CD4-positive, alpha-beta T cell treated with Interleukin-15 for 1 hour (primary cell): ENCODE data around the gene NRL.

Experiments used
- DNase-seq: peaks from one replicate; pipeline ENCODE4 v3.0.0-alpha.2; 2020

NRL gene

GRCh38 chr14:24114532-24115421 lies at the start of gene NRL, which contains the start of gene DCAF11:
NRL (minus strand) TSS chr14:24114949; CDS start chr14:24082848, 32,101 bp downstream.
DCAF11 (plus strand) TSS chr14:24114777; CDS start chr14:24115595, 818 bp downstream.
- peak; percentile 100 for DNase-seq

DNA sequence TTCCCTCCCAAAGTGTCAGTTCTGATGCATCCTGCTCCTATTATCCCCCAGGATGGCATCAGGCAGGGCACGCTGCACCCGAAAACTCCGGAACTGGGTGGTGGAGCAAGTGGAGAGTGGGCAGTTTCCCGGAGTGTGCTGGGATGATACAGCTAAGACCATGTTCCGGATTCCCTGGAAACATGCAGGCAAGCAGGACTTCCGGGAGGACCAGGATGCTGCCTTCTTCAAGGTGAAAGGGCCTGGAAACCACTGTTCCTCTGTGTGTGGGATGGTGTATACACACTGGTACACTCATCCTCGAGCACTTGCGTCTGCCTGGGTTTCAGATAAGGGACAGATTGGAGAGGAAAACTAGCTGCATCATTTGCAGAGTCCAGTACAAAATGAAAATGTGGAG lies 47.3 kb upstream of the NRL start:
- no peak for DNase-seq

DNA sequence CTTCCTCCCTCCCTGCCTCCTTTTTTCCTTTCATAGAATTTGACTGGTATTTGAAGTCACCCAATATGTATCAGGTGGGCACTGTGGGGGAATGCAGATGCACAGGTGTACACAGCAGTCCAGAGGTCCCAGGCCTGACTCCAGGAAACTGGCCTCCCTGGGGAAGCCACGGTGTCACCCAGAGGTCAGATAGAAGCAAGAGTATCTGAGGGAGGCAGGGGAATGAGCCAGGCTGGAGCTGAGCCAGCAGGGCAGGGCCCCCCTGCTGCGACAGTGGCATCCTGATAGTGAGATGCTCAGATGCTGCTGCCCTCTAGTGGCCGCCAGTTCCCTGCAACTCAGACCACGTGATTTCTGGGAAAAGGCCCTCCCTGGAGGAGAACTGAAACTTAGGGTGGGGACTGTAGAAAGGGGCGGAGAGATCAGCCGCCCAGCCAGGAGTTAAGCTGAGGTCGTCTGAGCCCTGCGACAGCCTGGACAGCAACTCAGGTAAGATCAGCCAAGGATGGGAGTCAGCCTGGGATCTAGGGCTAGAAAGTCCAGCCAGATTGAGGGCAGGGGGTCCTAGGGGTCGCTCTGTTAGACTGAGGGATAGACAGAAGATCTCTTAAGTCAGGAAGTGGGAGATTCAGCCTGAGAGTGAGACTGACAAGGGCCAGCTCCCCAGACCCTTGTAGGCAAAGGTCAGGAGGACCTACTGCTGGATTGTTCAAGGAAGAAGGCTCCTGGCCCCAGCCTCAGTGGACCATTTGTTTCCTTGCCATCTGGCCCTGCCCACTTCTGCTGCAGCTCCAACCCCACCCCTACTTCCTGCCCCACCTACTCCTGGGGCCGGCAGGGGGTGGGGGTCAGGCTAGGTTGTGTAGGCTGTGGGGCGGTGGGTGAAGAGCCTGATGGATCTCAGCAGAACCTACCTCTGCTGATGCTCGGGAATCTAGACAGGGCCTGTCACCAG lies 46.4 kb upstream of the NRL start, which contains the start of gene IRF9:
TSS of gene IRF9 (plus strand) at position 416 of the 955 bp plus-strand sequence. CDS start 880 bp downstream, outside the sequence.
- peak; percentile 95 for DNase-seq

GRCh38 chr14:24160499-24160849 lies 45.7 kb upstream of the NRL start:
- DNase-seq = no peak

DNA sequence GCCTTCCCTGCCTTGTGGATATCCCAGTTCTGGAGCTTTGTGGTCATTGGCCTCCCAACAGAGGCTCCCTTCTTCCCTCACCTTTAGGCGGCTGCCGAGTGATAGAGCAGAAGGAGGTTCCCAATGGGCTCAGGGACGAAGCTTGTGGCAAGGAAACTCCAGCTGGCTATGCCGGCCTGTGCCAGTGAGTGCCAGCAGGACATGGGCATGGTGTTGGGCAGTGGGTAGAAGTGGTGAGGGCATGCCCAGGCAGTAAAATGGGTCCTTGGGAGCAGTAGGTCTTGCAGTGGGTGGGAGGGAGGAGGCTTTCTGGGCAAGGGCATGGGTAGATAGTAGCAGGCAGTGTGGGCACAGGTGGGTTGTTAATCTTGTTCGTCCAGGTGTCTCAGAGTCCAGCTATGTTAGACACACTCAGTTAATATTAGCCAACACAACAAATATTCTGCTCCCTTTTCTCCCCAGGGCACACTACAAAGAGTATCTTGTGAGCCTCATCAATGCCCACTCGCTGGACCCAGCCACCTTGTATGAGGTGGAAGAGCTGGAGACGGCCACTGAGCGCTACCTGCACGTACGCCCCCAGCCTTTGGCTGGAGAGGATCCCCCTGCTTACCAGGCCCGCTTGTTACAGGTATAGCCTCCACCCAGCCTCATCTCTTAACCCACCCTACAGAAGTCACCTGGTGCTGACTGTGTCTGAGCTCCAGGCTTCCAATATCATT lies 45.2 kb upstream of the NRL start:
- DNase-seq = no peak

- DNase-seq = no peak
Measured at GRCh38 chr14:24157331-24157730, 42.6 kb upstream of the NRL start.

DNA sequence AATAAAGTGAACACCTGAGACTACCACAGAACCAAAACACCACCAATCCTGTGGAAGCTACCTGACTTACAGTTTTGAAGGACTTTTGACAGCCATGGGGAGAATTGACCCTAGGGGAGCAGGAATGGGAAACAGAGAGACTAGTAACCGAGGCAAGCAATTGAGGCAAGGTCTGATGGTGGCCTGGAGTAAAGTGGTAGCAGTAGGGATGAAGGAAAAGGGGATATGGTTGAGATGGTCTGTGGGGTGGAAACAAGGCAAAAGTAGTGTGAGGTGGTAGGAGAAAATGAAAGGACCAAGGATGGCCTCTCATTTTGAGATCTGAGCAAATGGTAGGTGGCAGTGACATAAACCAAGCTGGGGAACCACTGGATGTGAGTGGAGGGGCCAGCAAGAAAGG lies 42.1 kb upstream of the NRL start:
- DNase-seq = no peak

- no peak for DNase-seq
Measured at GRCh38 chr14:24155100-24155499, 40.4 kb upstream of the NRL start.

DNA sequence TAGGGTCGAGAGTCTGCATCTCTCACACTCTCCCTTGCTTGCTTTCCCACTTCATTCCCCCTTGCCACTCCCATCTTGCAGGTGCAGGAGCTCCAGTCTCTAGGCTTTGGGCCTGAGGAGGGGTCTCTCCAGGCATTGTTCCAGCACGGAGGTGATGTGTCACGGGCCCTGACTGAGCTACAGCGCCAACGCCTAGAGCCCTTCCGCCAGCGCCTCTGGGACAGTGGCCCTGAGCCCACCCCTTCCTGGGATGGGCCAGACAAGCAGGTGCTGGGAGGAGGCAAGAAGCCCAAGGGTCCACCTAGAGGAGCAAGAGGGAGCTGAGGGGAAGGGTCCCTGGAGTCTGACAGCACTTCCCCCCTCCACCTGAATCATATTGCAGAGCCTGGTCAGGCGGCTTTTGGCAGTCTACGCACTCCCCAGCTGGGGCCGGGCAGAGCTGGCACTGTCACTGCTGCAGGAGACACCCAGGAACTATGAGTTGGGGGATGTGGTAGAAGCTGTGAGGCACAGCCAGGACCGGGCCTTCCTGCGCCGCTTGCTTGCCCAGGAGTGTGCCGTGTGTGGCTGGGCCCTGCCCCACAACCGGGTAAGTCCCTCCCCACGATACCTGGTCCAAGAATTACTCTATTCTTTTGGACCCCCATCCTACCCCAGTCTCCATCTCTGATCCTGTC lies 36.8 kb upstream of the NRL start:
- DNase-seq = no peak

DNA sequence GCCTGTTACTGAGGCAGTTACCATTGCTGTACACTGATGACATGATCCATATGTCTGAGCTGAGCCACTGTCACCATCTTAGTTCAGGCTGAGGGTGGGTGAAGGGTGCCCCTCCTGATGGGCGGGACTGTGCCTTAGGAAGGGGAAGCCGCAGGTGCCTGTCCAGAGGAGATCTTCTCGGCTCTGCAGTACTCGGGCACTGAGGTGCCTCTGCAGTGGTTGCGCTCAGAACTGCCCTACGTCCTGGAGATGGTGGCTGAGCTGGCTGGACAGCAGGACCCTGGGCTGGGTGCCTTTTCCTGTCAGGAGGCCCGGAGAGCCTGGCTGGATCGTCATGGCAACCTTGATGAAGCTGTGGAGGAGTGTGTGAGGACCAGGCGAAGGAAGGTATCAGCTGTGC lies 36.2 kb upstream of the NRL start:
- DNase-seq = no peak

DNA sequence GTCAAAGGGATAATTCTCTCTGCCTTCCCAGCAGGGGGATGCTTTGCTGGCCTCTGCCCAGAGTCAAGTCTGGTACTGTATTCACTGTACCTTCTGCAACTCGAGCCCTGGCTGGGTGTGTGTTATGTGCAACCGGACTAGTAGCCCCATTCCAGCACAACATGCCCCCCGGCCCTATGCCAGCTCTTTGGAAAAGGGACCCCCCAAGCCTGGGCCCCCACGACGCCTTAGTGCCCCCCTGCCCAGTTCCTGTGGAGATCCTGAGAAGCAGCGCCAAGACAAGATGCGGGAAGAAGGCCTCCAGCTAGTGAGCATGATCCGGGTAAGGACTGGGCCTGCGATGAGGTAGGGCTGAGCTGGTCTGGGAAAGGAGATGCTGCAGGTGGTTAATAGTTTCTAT lies 35.8 kb upstream of the NRL start:
- no peak for DNase-seq

- no peak for DNase-seq
Measured at GRCh38 chr14:24150061-24150460, 35.3 kb upstream of the NRL start.

DNA sequence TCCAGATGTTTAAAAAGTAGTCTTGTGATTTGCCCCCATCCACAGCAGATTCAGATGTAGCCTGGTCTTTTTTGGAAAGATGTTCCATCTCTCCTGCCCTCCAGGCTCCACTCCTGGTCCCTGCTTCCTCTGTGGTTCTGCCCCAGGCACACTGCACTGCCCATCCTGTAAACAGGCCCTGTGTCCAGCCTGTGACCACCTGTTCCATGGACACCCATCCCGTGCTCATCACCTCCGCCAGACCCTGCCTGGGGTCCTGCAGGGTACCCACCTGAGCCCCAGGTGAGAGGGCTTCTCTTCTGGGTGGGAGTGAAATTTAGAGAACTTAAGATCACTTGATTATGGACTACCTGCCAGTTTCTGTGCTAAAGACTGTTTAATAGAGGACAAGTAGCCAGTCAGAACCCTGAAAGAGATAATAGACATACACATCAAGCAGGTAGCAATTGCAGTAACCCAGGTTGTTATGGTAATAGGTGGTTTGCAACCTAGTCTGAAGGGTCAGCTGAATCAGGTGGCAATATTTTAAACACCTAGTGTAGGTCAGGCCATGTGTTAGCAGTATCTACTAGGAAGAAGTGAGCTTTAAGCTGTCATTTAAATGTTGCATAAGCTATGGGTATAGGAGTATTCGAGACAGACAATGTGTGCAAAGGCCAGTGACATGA lies 34.7 kb upstream of the NRL start:
- no peak for DNase-seq

DNA sequence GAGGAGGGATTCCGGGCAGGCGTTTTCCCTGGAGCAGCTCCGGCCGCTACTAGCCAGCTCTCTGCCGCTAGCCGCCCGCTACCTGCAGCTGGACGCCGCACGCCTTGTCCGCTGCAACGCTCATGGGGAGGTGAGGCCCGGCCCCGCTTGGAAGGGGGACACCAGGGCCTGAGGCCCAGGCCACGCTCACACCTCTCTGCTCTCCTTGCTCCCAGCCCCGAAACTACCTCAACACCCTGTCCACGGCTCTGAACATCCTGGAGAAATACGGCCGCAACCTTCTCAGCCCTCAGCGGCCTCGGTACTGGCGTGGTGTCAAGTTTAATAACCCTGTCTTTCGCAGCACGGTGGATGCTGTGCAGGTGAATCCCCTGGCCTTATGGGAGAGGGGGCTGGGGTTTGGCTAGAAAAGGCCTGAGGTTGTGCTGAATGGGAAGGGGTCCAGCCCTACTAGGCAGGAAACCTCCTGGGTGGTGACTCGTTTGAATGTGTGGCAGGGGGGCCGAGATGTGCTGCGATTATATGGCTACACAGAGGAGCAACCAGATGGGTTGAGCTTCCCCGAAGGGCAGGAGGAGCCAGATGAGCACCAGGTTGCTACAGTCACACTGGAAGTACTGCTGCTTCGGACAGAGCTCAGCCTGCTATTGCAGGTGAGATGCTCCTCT lies 33.1 kb upstream of the NRL start:
- DNase-seq = no peak

DNA sequence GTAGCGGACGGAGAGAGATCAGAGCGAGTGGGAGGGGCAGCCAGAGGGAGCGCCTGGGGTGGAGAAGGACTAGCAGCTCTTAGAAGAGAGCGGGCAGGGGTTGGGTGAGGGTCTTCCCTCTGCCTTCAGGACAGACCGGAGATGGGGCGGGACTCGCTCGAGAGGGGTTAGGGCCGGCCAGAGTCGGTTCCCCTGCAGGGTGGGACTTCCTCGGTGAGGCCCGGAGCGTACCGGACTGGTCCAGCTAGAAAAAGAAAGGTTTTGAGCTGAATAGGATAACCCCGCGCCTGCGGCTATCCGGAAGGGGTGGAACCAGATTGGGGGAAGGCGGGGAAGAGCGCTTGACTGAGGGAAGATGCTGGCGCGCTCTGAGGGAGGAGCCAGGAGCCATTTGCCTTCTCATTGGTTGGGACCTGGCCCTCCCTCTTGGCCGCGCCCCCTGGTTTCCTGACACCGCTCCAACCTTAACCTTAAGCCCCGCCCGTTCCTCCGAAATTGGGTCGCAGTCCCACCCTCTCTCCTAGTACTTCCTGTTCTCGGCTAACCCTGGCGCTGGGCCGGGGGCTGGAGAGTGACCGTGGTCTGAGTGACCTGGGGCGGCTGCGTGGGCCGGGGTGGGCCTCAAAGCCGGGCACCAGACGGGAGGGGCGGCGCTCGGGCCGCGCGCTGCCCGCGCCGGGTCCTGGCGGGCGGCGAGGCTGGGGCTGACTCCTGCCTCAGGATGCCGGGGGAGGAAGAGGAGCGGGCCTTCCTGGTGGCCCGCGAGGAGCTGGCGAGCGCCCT lies 32.4 kb upstream of the NRL start, which contains the start of gene RNF31:
TSS of gene RNF31 (plus strand) at position 521 of the 783 bp plus-strand sequence. CDS start at position 722, 201 bp downstream.
- DNase-seq = peak; percentile 97

GRCh38 chr14:24146453-24146977 lies 31.8 kb upstream of the NRL start, which contains the start of gene PSME2:
PSME2 (minus strand) TSS chr14:24146610; CDS start chr14:24146581, 29 bp downstream.
- DNase-seq = peak; percentile 93

DNA sequence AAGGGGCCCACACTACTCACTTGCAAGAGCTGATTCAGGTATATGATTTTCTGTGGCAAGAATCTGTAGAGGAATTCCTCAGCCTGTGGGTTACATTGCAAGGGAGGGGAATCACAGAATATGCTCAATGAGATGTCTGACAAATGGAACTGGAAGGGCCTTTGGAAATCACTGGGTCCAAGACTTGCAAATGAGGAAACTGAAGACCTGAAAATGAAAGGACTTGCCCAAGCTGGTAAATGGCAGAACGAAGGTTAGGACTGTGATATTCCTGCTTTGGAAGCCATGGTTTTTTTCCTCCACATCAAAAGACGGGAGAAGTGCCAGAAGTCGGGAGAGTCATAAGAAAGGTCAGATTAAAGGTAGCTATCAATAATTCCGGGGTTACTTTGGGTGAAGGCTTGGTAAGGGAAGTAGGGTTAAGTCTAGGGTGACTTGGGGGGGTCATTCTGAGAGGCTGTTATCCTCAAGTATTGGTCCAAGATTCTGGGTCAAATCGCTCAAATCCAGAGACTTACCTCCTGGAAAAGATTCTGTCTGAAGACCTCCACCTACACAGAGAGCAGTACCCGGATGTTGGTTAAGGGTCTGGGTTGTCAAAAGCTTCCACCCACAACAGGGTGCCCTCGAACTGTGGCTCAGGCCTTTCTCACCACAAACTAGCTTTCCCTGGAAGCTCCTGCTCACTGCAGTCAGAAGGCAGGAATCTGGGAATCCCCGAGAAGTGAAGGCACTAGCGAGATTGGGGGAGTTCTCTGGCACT lies 31.1 kb upstream of the NRL start:
- no peak for DNase-seq

DNA sequence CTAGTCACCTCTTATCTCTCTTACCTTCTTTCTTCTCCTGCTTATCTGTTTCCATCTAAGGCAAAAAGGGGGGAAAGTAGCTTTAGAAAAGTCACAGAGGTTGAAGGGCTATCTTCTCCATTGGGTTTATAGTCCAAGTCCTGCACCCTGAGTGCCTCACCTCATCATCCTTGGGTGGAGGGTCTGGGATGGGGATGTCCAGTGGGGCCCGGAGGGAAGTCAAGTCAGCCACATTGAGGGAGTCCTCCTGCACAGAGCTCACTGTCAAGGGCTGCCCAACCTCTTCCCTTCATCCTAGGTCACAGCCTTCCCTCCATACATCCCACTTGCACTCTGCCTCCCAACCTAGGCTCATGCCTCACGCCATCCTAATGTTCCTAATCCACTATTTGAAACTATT lies 30.5 kb upstream of the NRL start:
- DNase-seq = no peak

GRCh38 chr14:24144451-24144850 lies 29.7 kb upstream of the NRL start:
- no peak for DNase-seq
